Measurements from ENCODE around the gene HUNK. TPM values are rescaled to one million over a fixed set of nuclear protein-coding genes. Genes with fewer than 3 reads are reported as not detected.

The HUNK gene
- total RNA-seq, 1 experiment from 2014 or later: 4.8 TPM

- Mint-ChIP-seq H3K9me3 (ENCODE audit: unreplicated experiment) (no peaks in the 10 kb centered on the region), H3K27ac (ENCODE audit: unreplicated experiment) (no peak overlapping the region), H3K4me1 (ENCODE audit: low read depth, unreplicated experiment) (no peaks in the 10 kb centered on the region), H3K4me3 (ENCODE audit: unreplicated experiment) (no peak overlapping the region), H3K36me3 (ENCODE audit: insufficient read depth, unreplicated experiment) (no peaks in the 10 kb centered on the region), H3K27me3 (ENCODE audit: insufficient read depth, unreplicated experiment) (peaks cover 3% of the 10 kb centered on the region)
- intact Hi-C loops (cut with micrococcal nuclease; ENCODE audit: unreplicated experiment): no loop called here
- no peaks in the 10 kb centered on the region for H3K9me3 ChIP-seq
- ChIA-PET CTCF (no interaction called here), POLR2A (no interaction called here)
- H3K36me3 ChIP-seq (ENCODE audit: control insufficient read depth, insufficient read depth, low read length): no peaks in the 10 kb centered on the region
- H3K4me3 ChIP-seq (ENCODE audit: low read depth, low read length): no peak overlapping the region
- no peak for DNase-seq
- H3K27me3 ChIP-seq (replicated peaks; ENCODE audit: control insufficient read depth, insufficient read depth, low read length): no peaks in the 10 kb centered on the region
- no peak for TF ChIP-seq CTCF (IDR thresholded peaks at IDR 0.05; ENCODE audit: insufficient read depth in 1 of 2, low read depth in 1 of 2, low read length in 1 of 2, severe bottlenecking in 1 of 2, unreplicated experiment in 1 of 2)
- no peaks in the 10 kb centered on the region for H3K4me1 ChIP-seq
- BruUV-seq (replicated peaks): no TSS peak
These were observed 135.9 kb downstream of the HUNK start for GRCh38 chr21:32008714-32009113.

- ChIA-PET POLR2A (no interaction called here), CTCF (no interaction called here)
- TF ChIP-seq CTCF (IDR thresholded peaks at IDR 0.05; ENCODE audit: insufficient read depth in 1 of 2, low read depth in 1 of 2, low read length in 1 of 2, severe bottlenecking in 1 of 2, unreplicated experiment in 1 of 2): no peak
- Histone ChIP-seq H3K9me3 (no peaks in the 10 kb centered on the region), H3K4me1 (no peaks in the 10 kb centered on the region), H3K36me3 (ENCODE audit: control insufficient read depth, insufficient read depth, low read length) (no peaks in the 10 kb centered on the region), H3K27me3 (replicated peaks; ENCODE audit: control insufficient read depth, insufficient read depth, low read length) (no peaks in the 10 kb centered on the region), H3K4me3 (ENCODE audit: low read depth, low read length) (no peak overlapping the region)
- Mint-ChIP-seq H3K27me3 (ENCODE audit: insufficient read depth, unreplicated experiment) (peaks cover 3% of the 10 kb centered on the region), H3K4me3 (ENCODE audit: unreplicated experiment) (no peak overlapping the region), H3K27ac (ENCODE audit: unreplicated experiment) (no peak overlapping the region), H3K4me1 (ENCODE audit: low read depth, unreplicated experiment) (no peaks in the 10 kb centered on the region), H3K9me3 (ENCODE audit: unreplicated experiment) (no peaks in the 10 kb centered on the region), H3K36me3 (ENCODE audit: insufficient read depth, unreplicated experiment) (no peaks in the 10 kb centered on the region)
- BruUV-seq (replicated peaks): no TSS peak
- DNase-seq: no peak
- intact Hi-C loops (cut with micrococcal nuclease; ENCODE audit: unreplicated experiment): no loop called here
These were observed 136.4 kb downstream of the HUNK start for GRCh38 chr21:32009263-32009662.

GRCh38 chr21:32015461-32016139 lies 142.8 kb downstream of the HUNK start:
- Histone ChIP-seq H3K36me3 (ENCODE audit: control insufficient read depth, insufficient read depth, low read length) (no peaks in the 10 kb centered on the region), H3K4me1 (no peaks in the 10 kb centered on the region), H3K27me3 (replicated peaks; ENCODE audit: control insufficient read depth, insufficient read depth, low read length) (no peaks in the 10 kb centered on the region; the same call in 1 of the 2 replicates), H3K4me3 (ENCODE audit: low read depth, low read length) (no peak overlapping the region), H3K9me3 (no peaks in the 10 kb centered on the region)
- no TSS peak for BruUV-seq (replicated peaks)
- DNase-seq: no peak
- Mint-ChIP-seq H3K27ac (ENCODE audit: unreplicated experiment) (no peak overlapping the region), H3K4me1 (ENCODE audit: low read depth, unreplicated experiment) (no peaks in the 10 kb centered on the region), H3K4me3 (ENCODE audit: unreplicated experiment) (no peak overlapping the region), H3K9me3 (ENCODE audit: unreplicated experiment) (no peaks in the 10 kb centered on the region), H3K27me3 (ENCODE audit: insufficient read depth, unreplicated experiment) (peaks cover 5% of the 10 kb centered on the region), H3K36me3 (ENCODE audit: insufficient read depth, unreplicated experiment) (no peaks in the 10 kb centered on the region)
- no peak for TF ChIP-seq CTCF (IDR thresholded peaks at IDR 0.05; ENCODE audit: insufficient read depth in 1 of 2, low read depth in 1 of 2, low read length in 1 of 2, severe bottlenecking in 1 of 2, unreplicated experiment in 1 of 2)
- CTCF ChIA-PET: no interaction called here
- POLR2A ChIA-PET: no interaction called here
- intact Hi-C loops (cut with micrococcal nuclease; ENCODE audit: unreplicated experiment): no loop called here
